ENCODE results near the gene CDK10. TPM values are rescaled to one million over a fixed set of nuclear protein-coding genes. Genes with fewer than 3 reads are reported as not detected.

The CDK10 gene
- total and polyA plus RNA-seq, 10 of the 15 experiments (the other 5 are each of a cell fraction or from before 2014, with no cell fraction given) = 1.5 to 58.7 (median 36.0) TPM

GRCh38 chr16:89685916-89686315 is 573 bp upstream of the CDK10 start:
- Histone ChIP-seq H4K20me1 (ENCODE audit: control insufficient read depth, insufficient read depth) (no peaks in the 10 kb centered on the region), H3K27me3 (replicated peaks in 1 of 2; ENCODE audit: control insufficient read depth in 2 of 2, insufficient read depth in 2 of 2, low read length in 1 of 2) (no peaks in the 10 kb centered on the region), H3K4me2 (ENCODE audit: control insufficient read depth, insufficient read depth) (no peak overlapping the region), H3K79me2 (ENCODE audit: control insufficient read depth, insufficient read depth, low read length) (peaks cover 11% of the 10 kb centered on the region), H3K9me3 (replicated peaks; ENCODE audit: control insufficient read depth, insufficient read depth, low read length) (no peaks in the 10 kb centered on the region; the same call in 2 of the 3 replicates), H3K36me3 (ENCODE audit: control insufficient read depth in 2 of 2, insufficient read depth in 2 of 2, low read length in 1 of 2) (no peaks in the 10 kb centered on the region; a peak in 2 of 4 replicates), H3K4me3 (no peak overlapping the region), H3K27ac (ENCODE audit: control insufficient read depth, insufficient read depth) (no peak overlapping the region), H2AFZ (ENCODE audit: control insufficient read depth, low read depth, low read length) (no peak overlapping the region), H3K4me1 (ENCODE audit: control insufficient read depth, insufficient read depth, low read length) (peaks cover 6% of the 10 kb centered on the region; the same call in 1 of the 2 replicates), H3K9ac (ENCODE audit: control insufficient read depth, insufficient read depth, low read length) (no peak overlapping the region)
- in situ Hi-C loops (cut with MboI) (no loop called here), intact Hi-C loops (cut with micrococcal nuclease; ENCODE audit: unreplicated experiment) (no loop called here)
- BruUV-seq (replicated peaks) = no TSS peak
- 92% methylated on average over 1 of the region's 1 CpG for WGBS (ENCODE audit: insufficient coverage, insufficient replicate concordance, low lambda C conversion rate, missing lambda C conversion rate)
- FAIRE-seq = no peak
- ChIA-PET CTCF (interaction anchor here (0.9 to 1.5 kb wide), 3 partner anchors 14 to 120 kb away, joined by 3 to 12 read pairs (median 3); no protein-coding TSS in a partner anchor), POLR2A (interaction anchor here (1.0 to 2.1 kb wide), 4 partner anchors 10 to 34 kb away, joined by 4 to 19 read pairs (median 6); partner anchors contain the start of genes CHMP1A, SPATA33 and VPS9D1), RAD21 (ENCODE audit: unreplicated experiment) (interaction anchor here (1.5 kb wide), 1 partner anchor 14 kb away, joined by 19 read pairs; the partner anchor contains the start of gene SPATA2L), SMC1A (ENCODE audit: uncharacterized antibody, unreplicated experiment) (interaction anchor here (1.2 to 1.6 kb wide), 2 partner anchors 14 to 28 kb away, joined by 6 to 8 read pairs; partner anchors contain the start of genes CHMP1A and SPATA33)
- TF ChIP-seq ZSCAN29 (IDR thresholded peaks at IDR 0.05) = no peak
- no peak for TF ChIP-seq MEF2B (IDR thresholded peaks at IDR 0.05; ENCODE audit: partially characterized antibody, poor library complexity, severe bottlenecking)
- TF ChIP-seq ZNF274 (IDR thresholded peaks at IDR 0.05; ENCODE audit: insufficient read depth, insufficient read length) = no peak
- no peak for TF ChIP-seq NR2C2 (IDR thresholded peaks at IDR 0.05; ENCODE audit: borderline replicate concordance, control insufficient read depth, insufficient read length, low read depth)
- TF ChIP-seq IKZF1 (conservative IDR thresholded peaks at IDR 0.05) = no peak
- TF ChIP-seq TBL1XR1 (IDR thresholded peaks at IDR 0.05; ENCODE audit: low read depth, low read length) = no peak
- TF ChIP-seq POLR2AphosphoS2 (IDR thresholded peaks at IDR 0.05; ENCODE audit: low read depth, low read length) = no peak
- TF ChIP-seq STAT1 (conservative IDR thresholded peaks at IDR 0.05) = no peak
- no peak for TF ChIP-seq MXI1 (IDR thresholded peaks at IDR 0.05; ENCODE audit: low read depth, low read length)
- no peak for TF ChIP-seq SPI1 (IDR thresholded peaks at IDR 0.05; ENCODE audit: borderline replicate concordance, insufficient read depth, low read depth, low read length)
- TF ChIP-seq MYC (IDR thresholded peaks at IDR 0.05; ENCODE audit: insufficient read depth, insufficient read length, insufficient replicate concordance, low read length, severe bottlenecking) = no peak
- no peak for TF ChIP-seq BCL11A (IDR thresholded peaks at IDR 0.05; ENCODE audit: low read depth, low read length)
- no peak for TF ChIP-seq NFYA (IDR thresholded peaks at IDR 0.05; ENCODE audit: borderline replicate concordance, low read depth, low read length)
- TF ChIP-seq BACH1 (IDR thresholded peaks at IDR 0.05; ENCODE audit: borderline replicate concordance) = no peak
- TF ChIP-seq ZNF622 (IDR thresholded peaks at IDR 0.05) = no peak
- TF ChIP-seq GABPA (IDR thresholded peaks at IDR 0.05; ENCODE audit: low read depth) = no peak
- no peak for TF ChIP-seq ZNF384 (IDR thresholded peaks at IDR 0.05; ENCODE audit: borderline replicate concordance, low read depth, low read length)
- TF ChIP-seq SP1 (IDR thresholded peaks at IDR 0.05; ENCODE audit: low read depth, low read length) = no peak
- no peak for TF ChIP-seq ZZZ3 (IDR thresholded peaks at IDR 0.05; ENCODE audit: control insufficient read depth, insufficient read length, low read depth)
- DNase-seq (ENCODE audit: low read depth, low spot score) = no peak
- ATAC-seq = no peak
